ENCODE data around the gene ZNF396. TPM values are rescaled to one million over a fixed set of nuclear protein-coding genes. Genes with fewer than 3 reads are reported as not detected.

The ZNF396 gene
- total and polyA plus RNA-seq, 10 donors = 0.85 to 4.6 (median 1.3) TPM

GRCh38 chr18:35369126-35369525 lies 8.0 kb downstream of the ZNF396 start:
- no peaks in the 10 kb centered on the region for H3K9me3 ChIP-seq
- no peak overlapping the region for H3K4me3 ChIP-seq
- TF ChIP-seq CTCF (IDR thresholded peaks at IDR 0.05 in 8 of 11, conservative IDR thresholded peaks at IDR 0.05 in 3 of 11) = no peak
- H3K4me1 ChIP-seq = no peaks in the 10 kb centered on the region
- H3K36me3 ChIP-seq = peaks cover 0 to 8% (median 0%) of the 10 kb centered on the region in 6 donors
- no peaks in the 10 kb centered on the region for H3K27me3 ChIP-seq (replicated peaks in 1 of 7)
- no peak overlapping the region for H3K27ac ChIP-seq
- intact Hi-C loops (cut with DNase I; ENCODE audit: low total_unique reads) = no loop called here
- no peak for DNase-seq
- WGBS, 5 donors = 91 to 97% (median 96%) methylated on average over 6 of the region's 6 CpGs

DNA sequence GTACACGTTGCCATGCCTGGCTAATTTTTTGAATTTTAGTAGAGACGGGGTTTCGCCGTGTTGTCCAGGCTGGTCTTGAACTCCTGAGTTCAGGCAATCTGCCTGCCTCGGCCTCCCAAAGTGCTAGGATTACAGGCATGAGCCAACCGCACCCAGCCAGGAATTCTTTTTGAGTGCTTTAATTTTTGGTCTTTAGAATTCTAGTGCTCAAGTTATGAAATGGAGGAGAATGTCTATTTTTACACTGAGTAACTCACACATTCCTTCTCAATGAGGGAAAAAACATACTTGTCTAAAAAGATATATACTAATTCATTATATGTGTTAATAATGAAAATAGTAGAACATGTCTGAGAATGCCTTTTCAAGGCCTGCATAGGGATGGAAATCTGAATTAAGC lies 8.5 kb downstream of the ZNF396 start:
- H3K27me3 ChIP-seq (replicated peaks in 1 of 7) = no peaks in the 10 kb centered on the region
- H3K27ac ChIP-seq = no peak overlapping the region
- H3K36me3 ChIP-seq = peaks cover 0 to 8% (median 0%) of the 10 kb centered on the region in 6 donors
- intact Hi-C loops (cut with DNase I; ENCODE audit: low total_unique reads) = no loop called here
- no peaks in the 10 kb centered on the region for H3K9me3 ChIP-seq
- WGBS, 5 donors = 90 to 94% (median 93%) methylated on average over 6 of the region's 6 CpGs
- TF ChIP-seq POLR2A (IDR thresholded peaks at IDR 0.05) (no peak), CTCF (IDR thresholded peaks at IDR 0.05 in 8 of 11, conservative IDR thresholded peaks at IDR 0.05 in 3 of 11) (no peak), POLR2AphosphoS5 (IDR thresholded peaks at IDR 0.05) (no peak)
- no peaks in the 10 kb centered on the region for H3K4me1 ChIP-seq
- no peak for DNase-seq
- H3K4me3 ChIP-seq = no peak overlapping the region

- DNase-seq = no peak
- Histone ChIP-seq H3K27ac (no peak overlapping the region), H3K4me3 (no peak overlapping the region), H3K27me3 (replicated peaks in 1 of 7) (no peaks in the 10 kb centered on the region), H3K9me3 (no peaks in the 10 kb centered on the region), H3K4me1 (no peaks in the 10 kb centered on the region), H3K36me3 (no peaks in the 10 kb centered on the region)
- intact Hi-C loops (cut with DNase I; ENCODE audit: low total_unique reads) = no loop called here
- TF ChIP-seq POLR2A (IDR thresholded peaks at IDR 0.05) = no peak
Measured at GRCh38 chr18:35362531-35362930, 14.6 kb downstream of the ZNF396 start.

DNA sequence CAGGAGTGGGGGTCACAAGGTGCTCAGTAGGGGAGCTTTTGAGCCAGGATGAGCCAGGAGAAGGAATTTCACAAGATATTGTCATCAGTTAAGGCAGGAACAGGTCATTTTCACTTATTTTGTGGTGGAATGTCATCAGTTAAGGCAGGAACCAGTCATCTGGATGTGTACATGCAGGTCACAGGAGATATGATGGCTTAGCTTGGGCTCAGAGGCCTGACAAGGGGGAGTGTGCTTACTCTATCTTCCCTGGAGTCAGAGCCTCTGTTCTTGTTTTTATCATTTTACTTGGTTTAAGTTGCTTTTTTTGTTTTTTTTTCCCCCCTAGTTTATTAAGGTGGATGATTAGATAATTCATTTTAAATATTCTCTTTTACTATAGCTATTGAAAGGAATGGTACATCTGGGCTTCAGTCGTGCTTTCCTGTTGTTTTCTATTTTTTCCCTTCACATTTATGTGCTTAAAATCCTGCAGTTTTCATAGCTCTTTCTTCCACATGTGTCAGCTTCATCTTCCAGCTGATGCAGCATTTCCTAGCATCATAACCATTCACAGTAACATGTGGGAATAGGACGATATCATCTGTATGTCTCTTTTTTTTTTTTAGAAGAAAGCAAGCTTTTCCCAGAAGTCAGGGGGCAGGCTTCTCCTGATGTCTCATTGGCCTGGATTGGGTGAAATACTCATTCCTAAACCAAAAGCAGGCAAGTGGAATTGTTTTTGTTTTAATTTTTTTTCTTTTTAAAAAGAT lies 15.4 kb downstream of the ZNF396 start:
- no peak for DNase-seq
- Histone ChIP-seq H3K27me3 (replicated peaks in 1 of 7) (no peaks in the 10 kb centered on the region), H3K4me3 (no peak overlapping the region), H3K9me3 (no peaks in the 10 kb centered on the region), H3K4me1 (no peaks in the 10 kb centered on the region), H3K27ac (no peak overlapping the region), H3K36me3 (no peaks in the 10 kb centered on the region)
- 63 to 91% (median 85%) methylated on average over 2 of the region's 2 CpGs for WGBS, 5 donors
- no peak for TF ChIP-seq POLR2AphosphoS5 (IDR thresholded peaks at IDR 0.05)
- TF ChIP-seq CTCF (IDR thresholded peaks at IDR 0.05 in 8 of 11, conservative IDR thresholded peaks at IDR 0.05 in 3 of 11) = no peak
- TF ChIP-seq POLR2A (IDR thresholded peaks at IDR 0.05) = no peak
- intact Hi-C loops (cut with DNase I; ENCODE audit: low total_unique reads) = no loop called here

Measured in spleen (tissue), 11 donors.